OCI-LY7 (cell line): ENCODE results near the gene LRP1-AS.

Experiments
- EZH2phosphoT487 ChIP-seq: fragments of 200-600 bp; sonication (generic); IDR thresholded peaks from 2 replicates; pipeline ENCODE4 v1.6.1; 2018; ENCODE audit warnings: low read depth, borderline replicate concordance, mild to moderate bottlenecking, mixed run types, antibody characterized with exemption, low read length, moderate library complexity, mixed read lengths
- TF ChIP-seq, protein P1 (sequence below): fragments of 200-600 bp; sonication (generic); conservative IDR thresholded peaks from 2 replicates; pipeline ENCODE4 v1.5.1; 2014; ENCODE audit warnings: mild to moderate bottlenecking, antibody characterized with exemption, low read length, moderate library complexity, mixed read lengths

DNA sequence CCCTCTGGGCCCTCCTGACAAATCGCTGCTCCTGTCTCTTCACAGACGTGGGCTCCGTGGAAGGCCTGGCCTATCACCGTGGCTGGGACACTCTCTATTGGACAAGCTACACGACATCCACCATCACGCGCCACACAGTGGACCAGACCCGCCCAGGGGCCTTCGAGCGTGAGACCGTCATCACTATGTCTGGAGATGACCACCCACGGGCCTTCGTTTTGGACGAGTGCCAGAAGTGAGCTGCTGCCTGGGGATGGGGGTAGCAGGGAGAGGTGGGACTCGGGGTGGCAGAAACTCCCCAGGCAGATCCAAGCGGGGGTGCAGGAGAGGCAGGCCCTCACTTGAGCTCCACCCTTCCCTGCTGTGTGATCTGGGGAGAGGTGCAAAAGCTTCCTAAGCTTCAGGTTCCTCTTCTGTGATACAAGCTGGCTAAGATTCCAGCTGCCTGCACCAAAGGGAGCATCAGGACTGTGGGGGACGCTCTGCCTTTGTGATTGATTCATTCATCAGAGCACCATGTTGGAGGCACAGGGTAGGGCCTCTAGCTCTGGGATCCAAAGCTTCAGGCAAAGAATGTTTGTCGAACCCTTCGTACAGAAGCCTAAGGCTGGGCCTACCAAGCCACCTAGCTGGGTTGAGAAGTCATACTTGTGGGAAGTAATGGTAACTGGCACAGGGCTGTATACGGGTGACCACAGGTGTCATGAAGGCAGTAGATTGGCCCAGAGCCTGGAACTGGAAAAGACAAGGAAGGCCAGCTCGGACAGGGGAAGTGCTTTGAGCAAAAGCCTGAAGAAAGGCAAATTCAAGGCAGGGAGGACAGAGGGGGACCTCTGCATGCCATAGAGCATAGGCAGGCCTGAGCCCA is 40.0 kb upstream of the LRP1-AS start:
- TF ChIP-seq, protein P1, sequence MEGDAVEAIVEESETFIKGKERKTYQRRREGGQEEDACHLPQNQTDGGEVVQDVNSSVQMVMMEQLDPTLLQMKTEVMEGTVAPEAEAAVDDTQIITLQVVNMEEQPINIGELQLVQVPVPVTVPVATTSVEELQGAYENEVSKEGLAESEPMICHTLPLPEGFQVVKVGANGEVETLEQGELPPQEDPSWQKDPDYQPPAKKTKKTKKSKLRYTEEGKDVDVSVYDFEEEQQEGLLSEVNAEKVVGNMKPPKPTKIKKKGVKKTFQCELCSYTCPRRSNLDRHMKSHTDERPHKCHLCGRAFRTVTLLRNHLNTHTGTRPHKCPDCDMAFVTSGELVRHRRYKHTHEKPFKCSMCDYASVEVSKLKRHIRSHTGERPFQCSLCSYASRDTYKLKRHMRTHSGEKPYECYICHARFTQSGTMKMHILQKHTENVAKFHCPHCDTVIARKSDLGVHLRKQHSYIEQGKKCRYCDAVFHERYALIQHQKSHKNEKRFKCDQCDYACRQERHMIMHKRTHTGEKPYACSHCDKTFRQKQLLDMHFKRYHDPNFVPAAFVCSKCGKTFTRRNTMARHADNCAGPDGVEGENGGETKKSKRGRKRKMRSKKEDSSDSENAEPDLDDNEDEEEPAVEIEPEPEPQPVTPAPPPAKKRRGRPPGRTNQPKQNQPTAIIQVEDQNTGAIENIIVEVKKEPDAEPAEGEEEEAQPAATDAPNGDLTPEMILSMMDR, result no peak
- TF ChIP-seq EZH2phosphoT487, result no peak
